HG02759 (cell line): ENCODE data around the gene CEACAM4.
"Not testable (repeated sequence)": the region's sequence is repeated elsewhere in the genome, so short reads cannot be mapped to it uniquely, and the experiment has no call there.

Experiments
- ATAC-seq: cut with Tn5 transposase; IDR thresholded peaks from one replicate; pipeline ENCODE4 v1.9.1; 2021; ENCODE audit warnings: mild to moderate bottlenecking, moderate library complexity; ENCODE audit not compliant: unreplicated experiment

The CEACAM4 gene

GRCh38 chr19:41586064-41586463 is 40.8 kb downstream of the CEACAM4 start:
- ATAC-seq: no peak

GRCh38 chr19:41584931-41585330 is 41.9 kb downstream of the CEACAM4 start:
- ATAC-seq: no peak

- no peak for ATAC-seq
Observed at GRCh38 chr19:41584260-41584810, 42.5 kb downstream of the CEACAM4 start.

GRCh38 chr19:41582577-41583182 is 44.2 kb downstream of the CEACAM4 start:
- ATAC-seq: not testable (repeated sequence)

GRCh38 chr19:41581068-41581467 is 45.8 kb downstream of the CEACAM4 start:
- ATAC-seq: not testable (repeated sequence)

GRCh38 chr19:41578886-41579285 is 48.0 kb downstream of the CEACAM4 start:
- ATAC-seq: no peak

- no peak for ATAC-seq
Observed at GRCh38 chr19:41577833-41578232, 49.0 kb downstream of the CEACAM4 start.

GRCh38 chr19:41577144-41577830 is 49.6 kb downstream of the CEACAM4 start:
- no peak for ATAC-seq

GRCh38 chr19:41575998-41576397 is 50.9 kb downstream of the CEACAM4 start, which contains the start of gene CEACAM21:
Gene CEACAM21, plus strand, starts transcription at chr19:41576166. Its CDS starts 109 bp downstream, at chr19:41576275.
- no peak for ATAC-seq

- ATAC-seq: no peak
Observed at GRCh38 chr19:41570639-41571112, 56.2 kb downstream of the CEACAM4 start.

- ATAC-seq: no peak
Observed at GRCh38 chr19:41570179-41570578, 56.7 kb downstream of the CEACAM4 start.

GRCh38 chr19:41569481-41570150 is 57.3 kb downstream of the CEACAM4 start:
- no peak for ATAC-seq
